ENCODE results near the gene MEGF11.

- TF ChIP-seq CTCF (IDR thresholded peaks at IDR 0.05 in 8 of 11, conservative IDR thresholded peaks at IDR 0.05 in 3 of 11): no peak
- no peak for TF ChIP-seq POLR2A (IDR thresholded peaks at IDR 0.05)
Observed at GRCh38 chr15:66291816-66292570, 38.4 kb upstream of the MEGF11 start.
